ENCODE measurements around the gene MAP3K7.
A peak's percentile ranks its signal among the peaks of the same experiment; 100 is the strongest.

The MAP3K7 gene

GRCh38 chr6:90544081-90544480 is 42.8 kb downstream of the MAP3K7 start:
- H3K36me3 ChIP-seq (ENCODE audit: control insufficient read depth, insufficient read depth, low read length, severe bottlenecking): peaks cover 91% of the 10 kb centered on the region

GRCh38 chr6:90541221-90541620 is 45.7 kb downstream of the MAP3K7 start:
- Histone ChIP-seq H3K4me3 (ENCODE audit: low read length) (no peak overlapping the region), H3K9ac (ENCODE audit: low read length) (no peak overlapping the region), H3K36me3 (ENCODE audit: control insufficient read depth, insufficient read depth, low read length, severe bottlenecking) (peaks cover 67% of the 10 kb centered on the region), H3K27me3 (replicated peaks; ENCODE audit: control insufficient read depth, insufficient read depth, low read length) (no peaks in the 10 kb centered on the region), H3K4me1 (ENCODE audit: control insufficient read depth, insufficient read depth, low read length) (peaks cover 29% of the 10 kb centered on the region), H3K9me3 (ENCODE audit: control insufficient read depth, low read length) (no peaks in the 10 kb centered on the region)
- no peak for DNase-seq (ENCODE audit: low read depth)

More at GRCh38 chr6:90544081-90544480, 42.8 kb downstream of the MAP3K7 start:
- Histone ChIP-seq H3K4me1 (ENCODE audit: control insufficient read depth, insufficient read depth, low read length) (peaks cover 7% of the 10 kb centered on the region), H3K9ac (ENCODE audit: low read length) (no peak overlapping the region), H3K4me3 (ENCODE audit: low read length) (no peak overlapping the region), H3K9me3 (ENCODE audit: control insufficient read depth, low read length) (no peaks in the 10 kb centered on the region), H3K27me3 (replicated peaks; ENCODE audit: control insufficient read depth, insufficient read depth, low read length) (no peaks in the 10 kb centered on the region)
- DNase-seq (ENCODE audit: low read depth): no peak

- H3K4me3 ChIP-seq (ENCODE audit: low read length): no peak overlapping the region
- peaks cover 61% of the 10 kb centered on the region for H3K36me3 ChIP-seq (ENCODE audit: control insufficient read depth, insufficient read depth, low read length, severe bottlenecking)
- H3K9ac ChIP-seq (ENCODE audit: low read length): no peak overlapping the region
- H3K27me3 ChIP-seq (replicated peaks; ENCODE audit: control insufficient read depth, insufficient read depth, low read length): no peaks in the 10 kb centered on the region
- peaks cover 29% of the 10 kb centered on the region for H3K4me1 ChIP-seq (ENCODE audit: control insufficient read depth, insufficient read depth, low read length)
- DNase-seq (ENCODE audit: low read depth): peak; percentile 52
- H3K9me3 ChIP-seq (ENCODE audit: control insufficient read depth, low read length): no peaks in the 10 kb centered on the region
These were observed 48.4 kb downstream of the MAP3K7 start for GRCh38 chr6:90538278-90539046.

GRCh38 chr6:90537723-90538258 is 49.1 kb downstream of the MAP3K7 start:
- peaks cover 61% of the 10 kb centered on the region for H3K36me3 ChIP-seq (ENCODE audit: control insufficient read depth, insufficient read depth, low read length, severe bottlenecking)
- DNase-seq (ENCODE audit: low read depth): peak; percentile 23
- no peaks in the 10 kb centered on the region for H3K27me3 ChIP-seq (replicated peaks; ENCODE audit: control insufficient read depth, insufficient read depth, low read length)
- H3K4me3 ChIP-seq (ENCODE audit: low read length): no peak overlapping the region
- no peak overlapping the region for H3K9ac ChIP-seq (ENCODE audit: low read length)
- H3K9me3 ChIP-seq (ENCODE audit: control insufficient read depth, low read length): no peaks in the 10 kb centered on the region
- peaks cover 29% of the 10 kb centered on the region for H3K4me1 ChIP-seq (ENCODE audit: control insufficient read depth, insufficient read depth, low read length)

- Histone ChIP-seq H3K4me1 (ENCODE audit: control insufficient read depth, insufficient read depth, low read length) (peaks cover 29% of the 10 kb centered on the region), H3K27me3 (replicated peaks; ENCODE audit: control insufficient read depth, insufficient read depth, low read length) (no peaks in the 10 kb centered on the region), H3K36me3 (ENCODE audit: control insufficient read depth, insufficient read depth, low read length, severe bottlenecking) (peaks cover 61% of the 10 kb centered on the region), H3K9ac (ENCODE audit: low read length) (no peak overlapping the region), H3K4me3 (ENCODE audit: low read length) (no peak overlapping the region), H3K9me3 (ENCODE audit: control insufficient read depth, low read length) (no peaks in the 10 kb centered on the region)
- peak; percentile 65 for DNase-seq (ENCODE audit: low read depth)
These were observed 49.8 kb downstream of the MAP3K7 start for GRCh38 chr6:90537027-90537426.

GRCh38 chr6:90536520-90536919 is 50.4 kb downstream of the MAP3K7 start:
- no peak overlapping the region for H3K9ac ChIP-seq (ENCODE audit: low read length)
- no peaks in the 10 kb centered on the region for H3K27me3 ChIP-seq (replicated peaks; ENCODE audit: control insufficient read depth, insufficient read depth, low read length)
- H3K9me3 ChIP-seq (ENCODE audit: control insufficient read depth, low read length): no peaks in the 10 kb centered on the region
- no peak for DNase-seq (ENCODE audit: low read depth)
- peaks cover 61% of the 10 kb centered on the region for H3K36me3 ChIP-seq (ENCODE audit: control insufficient read depth, insufficient read depth, low read length, severe bottlenecking)
- no peak overlapping the region for H3K4me3 ChIP-seq (ENCODE audit: low read length)
- H3K4me1 ChIP-seq (ENCODE audit: control insufficient read depth, insufficient read depth, low read length): peaks cover 29% of the 10 kb centered on the region

GRCh38 chr6:90534337-90535025 is 52.4 kb downstream of the MAP3K7 start:
- H3K27me3 ChIP-seq (replicated peaks; ENCODE audit: control insufficient read depth, insufficient read depth, low read length): no peaks in the 10 kb centered on the region
- no peak overlapping the region for H3K4me3 ChIP-seq (ENCODE audit: low read length)
- H3K36me3 ChIP-seq (ENCODE audit: control insufficient read depth, insufficient read depth, low read length, severe bottlenecking): peaks cover 60% of the 10 kb centered on the region
- H3K9me3 ChIP-seq (ENCODE audit: control insufficient read depth, low read length): no peaks in the 10 kb centered on the region
- H3K9ac ChIP-seq (ENCODE audit: low read length): no peak overlapping the region
- DNase-seq (ENCODE audit: low read depth): no peak
- peaks cover 29% of the 10 kb centered on the region for H3K4me1 ChIP-seq (ENCODE audit: control insufficient read depth, insufficient read depth, low read length)

GRCh38 chr6:90533615-90534336 is 53.1 kb downstream of the MAP3K7 start:
- Histone ChIP-seq H3K27me3 (replicated peaks; ENCODE audit: control insufficient read depth, insufficient read depth, low read length) (no peaks in the 10 kb centered on the region), H3K36me3 (ENCODE audit: control insufficient read depth, insufficient read depth, low read length, severe bottlenecking) (peaks cover 67% of the 10 kb centered on the region), H3K9me3 (ENCODE audit: control insufficient read depth, low read length) (no peaks in the 10 kb centered on the region), H3K4me3 (ENCODE audit: low read length) (no peak overlapping the region), H3K4me1 (ENCODE audit: control insufficient read depth, insufficient read depth, low read length) (peaks cover 22% of the 10 kb centered on the region), H3K9ac (ENCODE audit: low read length) (no peak overlapping the region)
- no peak for DNase-seq (ENCODE audit: low read depth)

GRCh38 chr6:90530882-90531281 is 56.0 kb downstream of the MAP3K7 start:
- H3K4me3 ChIP-seq (ENCODE audit: low read length): no peak overlapping the region

GRCh38 chr6:90525421-90525820 is 61.5 kb downstream of the MAP3K7 start:
- H3K27me3 ChIP-seq (replicated peaks; ENCODE audit: control insufficient read depth, insufficient read depth, low read length): no peaks in the 10 kb centered on the region
- DNase-seq (ENCODE audit: low read depth): no peak
- H3K36me3 ChIP-seq (ENCODE audit: control insufficient read depth, insufficient read depth, low read length, severe bottlenecking): peaks cover 61% of the 10 kb centered on the region
- H3K9me3 ChIP-seq (ENCODE audit: control insufficient read depth, low read length): no peaks in the 10 kb centered on the region
- H3K9ac ChIP-seq (ENCODE audit: low read length): no peak overlapping the region
- no peaks in the 10 kb centered on the region for H3K4me1 ChIP-seq (ENCODE audit: control insufficient read depth, insufficient read depth, low read length)
- H3K4me3 ChIP-seq (ENCODE audit: low read length): no peak overlapping the region

More at GRCh38 chr6:90530882-90531281, 56.0 kb downstream of the MAP3K7 start:
- peaks cover 65% of the 10 kb centered on the region for H3K36me3 ChIP-seq (ENCODE audit: control insufficient read depth, insufficient read depth, low read length, severe bottlenecking)
- no peaks in the 10 kb centered on the region for H3K9me3 ChIP-seq (ENCODE audit: control insufficient read depth, low read length)
- no peak for DNase-seq (ENCODE audit: low read depth)
- H3K27me3 ChIP-seq (replicated peaks; ENCODE audit: control insufficient read depth, insufficient read depth, low read length): no peaks in the 10 kb centered on the region
- no peaks in the 10 kb centered on the region for H3K4me1 ChIP-seq (ENCODE audit: control insufficient read depth, insufficient read depth, low read length)
- H3K9ac ChIP-seq (ENCODE audit: low read length): no peak overlapping the region

GRCh38 chr6:90523779-90524310 is 63.0 kb downstream of the MAP3K7 start:
- H3K27me3 ChIP-seq (replicated peaks; ENCODE audit: control insufficient read depth, insufficient read depth, low read length): no peaks in the 10 kb centered on the region
- H3K4me3 ChIP-seq (ENCODE audit: low read length): no peak overlapping the region
- peaks cover 61% of the 10 kb centered on the region for H3K36me3 ChIP-seq (ENCODE audit: control insufficient read depth, insufficient read depth, low read length, severe bottlenecking)
- no peak for DNase-seq (ENCODE audit: low read depth)
- no peaks in the 10 kb centered on the region for H3K9me3 ChIP-seq (ENCODE audit: control insufficient read depth, low read length)
- H3K4me1 ChIP-seq (ENCODE audit: control insufficient read depth, insufficient read depth, low read length): no peaks in the 10 kb centered on the region
- no peak overlapping the region for H3K9ac ChIP-seq (ENCODE audit: low read length)

All from adipocyte (in vitro differentiated cells).